Endodermal cell (in vitro differentiated cells): ENCODE results near the gene MPC1. TPM values are rescaled to one million over a fixed set of nuclear protein-coding genes. Genes with fewer than 3 reads are reported as not detected.

ENCODE experiments used
- DNase-seq: peaks from one replicate; pipeline ENCODE4 v3.0.0-alpha.2; 2017
- H3K27ac ChIP-seq: 2 replicates; pipeline ENCODE4 v1.5.1; 2013; ENCODE audit warnings: mild to moderate bottlenecking, low read depth, low read length, moderate library complexity
- H3K27me3 ChIP-seq: 2 replicates; pipeline ENCODE4 v1.6.1; 2013; ENCODE audit warnings: mild to moderate bottlenecking, low read length, moderate library complexity; ENCODE audit not compliant: insufficient read depth, control insufficient read depth, poor library complexity, severe bottlenecking
- H3K36me3 ChIP-seq: 2 replicates; pipeline ENCODE4 v1.7.0; 2013; ENCODE audit warnings: mild to moderate bottlenecking, low read length, moderate library complexity; ENCODE audit not compliant: control insufficient read depth, insufficient read depth
- H3K4me1 ChIP-seq: one replicate; pipeline ENCODE4 v1.7.0; 2013; ENCODE audit warnings: low read length; ENCODE audit not compliant: control insufficient read depth, insufficient read depth
- H3K4me3 ChIP-seq: 2 replicates; pipeline ENCODE4 v1.5.1; 2013; ENCODE audit warnings: mild to moderate bottlenecking, low read length, moderate library complexity
- H3K9ac ChIP-seq: 2 replicates; pipeline ENCODE4 v1.6.1; 2013; ENCODE audit warnings: mild to moderate bottlenecking, low read length, moderate library complexity; ENCODE audit not compliant: poor library complexity, severe bottlenecking; ENCODE audit errors: extremely low read depth
- H3K9me3 ChIP-seq: 2 replicates; pipeline ENCODE4 v1.6.1; 2013; ENCODE audit warnings: mild to moderate bottlenecking, low read length, moderate library complexity; ENCODE audit not compliant: control insufficient read depth
- H3K27ac Mint-ChIP-seq: 2 replicates; pipeline ENCODE4 v1.8.0; 2020; ENCODE audit warnings: mixed read lengths
- H3K27me3 Mint-ChIP-seq: 2 replicates; pipeline ENCODE4 v1.8.0; 2021; ENCODE audit warnings: mild to moderate bottlenecking, mixed read lengths; ENCODE audit not compliant: insufficient read depth
- H3K36me3 Mint-ChIP-seq: 2 replicates; pipeline ENCODE4 v1.8.0; 2020; ENCODE audit warnings: low read depth, mixed read lengths
- H3K4me1 Mint-ChIP-seq: 2 replicates; pipeline ENCODE4 v1.8.0; 2020; ENCODE audit warnings: mixed read lengths
- H3K4me3 Mint-ChIP-seq: 2 replicates; pipeline ENCODE4 v1.8.0; 2020; ENCODE audit warnings: mild to moderate bottlenecking, moderate library complexity, mixed read lengths
- H3K9me3 Mint-ChIP-seq: 2 replicates; pipeline ENCODE4 v1.8.0; 2020; ENCODE audit warnings: mild to moderate bottlenecking, mixed read lengths
- WGBS, 2 experiments: methylation state at CpG; one replicate each; pipeline versions ENCODE4 v1.1.5 to v1.1.7; 2013; ENCODE audit warnings: missing lambda C conversion rate in 2 of 2, mixed read lengths in 1 of 2; ENCODE audit not compliant: insufficient coverage in 1 of 2, insufficient read length in 1 of 2; 5-methylcytosine and 5-hydroxymethylcytosine counted together
- total RNA-seq, 2 donors: library from RNA; stranded (reverse); fragmentation: NEBNext Ultra II Directional in 1 of 2; extraction: Animal tissue kit (Norgen Biotek cat#: 25700) in 1 of 2; gene quantifications; 2 replicates in 1 of 2; 3 replicates in 1 of 2; pipeline ENCODE4 v1.2.1, GENCODE V29; 2021
- TF ChIP-seq, protein P1 (sequence below): fragments of 200-600 bp; sonication (generic); conservative IDR thresholded peaks from 2 replicates; pipeline ENCODE4 v1.5.0; 2021; ENCODE audit warnings: antibody characterized with exemption, mild to moderate bottlenecking

The MPC1 gene
- total RNA-seq, 2 donors from 2014 or later: 8.2 to 8.7 TPM

DNA sequence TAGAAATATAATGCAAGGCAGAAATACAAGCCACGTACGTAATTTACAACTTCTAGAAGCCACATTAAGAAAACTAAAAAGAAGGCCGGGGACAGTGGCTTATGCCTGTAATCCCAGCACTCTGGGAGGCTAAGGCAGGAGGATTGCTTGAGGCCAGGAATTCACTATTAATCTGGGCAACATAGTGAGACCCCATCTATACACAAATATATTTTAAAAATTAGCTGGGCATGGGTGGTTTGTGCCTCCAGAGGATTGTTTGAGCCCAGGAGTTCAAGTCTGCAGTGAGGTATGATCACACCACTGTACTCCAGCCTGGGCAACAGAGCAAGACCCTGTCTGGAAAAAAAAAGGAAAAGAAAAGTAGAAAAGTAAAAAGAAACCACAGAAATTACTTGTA lies 12.3 kb downstream of the MPC1 start:
- TF ChIP-seq, protein P1, sequence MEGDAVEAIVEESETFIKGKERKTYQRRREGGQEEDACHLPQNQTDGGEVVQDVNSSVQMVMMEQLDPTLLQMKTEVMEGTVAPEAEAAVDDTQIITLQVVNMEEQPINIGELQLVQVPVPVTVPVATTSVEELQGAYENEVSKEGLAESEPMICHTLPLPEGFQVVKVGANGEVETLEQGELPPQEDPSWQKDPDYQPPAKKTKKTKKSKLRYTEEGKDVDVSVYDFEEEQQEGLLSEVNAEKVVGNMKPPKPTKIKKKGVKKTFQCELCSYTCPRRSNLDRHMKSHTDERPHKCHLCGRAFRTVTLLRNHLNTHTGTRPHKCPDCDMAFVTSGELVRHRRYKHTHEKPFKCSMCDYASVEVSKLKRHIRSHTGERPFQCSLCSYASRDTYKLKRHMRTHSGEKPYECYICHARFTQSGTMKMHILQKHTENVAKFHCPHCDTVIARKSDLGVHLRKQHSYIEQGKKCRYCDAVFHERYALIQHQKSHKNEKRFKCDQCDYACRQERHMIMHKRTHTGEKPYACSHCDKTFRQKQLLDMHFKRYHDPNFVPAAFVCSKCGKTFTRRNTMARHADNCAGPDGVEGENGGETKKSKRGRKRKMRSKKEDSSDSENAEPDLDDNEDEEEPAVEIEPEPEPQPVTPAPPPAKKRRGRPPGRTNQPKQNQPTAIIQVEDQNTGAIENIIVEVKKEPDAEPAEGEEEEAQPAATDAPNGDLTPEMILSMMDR: no peak
- Histone ChIP-seq H3K4me1 (no peaks in the 10 kb centered on the region), H3K9me3 (no peaks in the 10 kb centered on the region), H3K9ac (no peak overlapping the region), H3K4me3 (no peak overlapping the region), H3K27me3 (no peaks in the 10 kb centered on the region), H3K27ac (no peak overlapping the region), H3K36me3 (no peaks in the 10 kb centered on the region)
- DNase-seq: no peak
- WGBS, 2 experiments: 96 to 100% methylated on average over 3 of the region's 3 CpGs
- H3K9me3 Mint-ChIP-seq: no peaks in the 10 kb centered on the region
- no peaks in the 10 kb centered on the region for H3K27me3 Mint-ChIP-seq
- H3K4me1 Mint-ChIP-seq: peaks cover 4% of the 10 kb centered on the region
- H3K36me3 Mint-ChIP-seq: no peaks in the 10 kb centered on the region
- no peak overlapping the region for H3K4me3 Mint-ChIP-seq
- no peak overlapping the region for H3K27ac Mint-ChIP-seq

DNA sequence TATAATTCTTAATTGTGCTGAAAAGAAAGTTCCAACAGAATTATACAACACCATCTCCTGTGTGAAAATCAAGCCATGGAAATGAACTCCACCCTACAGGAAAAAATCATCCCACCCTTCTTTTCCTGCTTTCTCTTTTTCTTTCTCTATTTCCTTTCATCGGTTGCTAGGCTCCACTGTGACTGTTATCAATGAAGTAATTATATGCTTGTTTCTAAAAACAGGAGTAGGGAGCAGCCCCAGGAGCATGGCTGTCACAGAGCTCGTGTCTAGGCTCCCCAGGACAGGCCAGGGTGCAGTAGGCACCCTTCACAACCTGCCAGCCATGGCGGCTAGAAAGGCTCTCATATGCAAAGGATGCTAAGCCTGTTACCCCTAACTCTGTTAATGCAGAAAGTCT lies 13.0 kb downstream of the MPC1 start:
- Mint-ChIP-seq H3K4me1 (peaks cover 4% of the 10 kb centered on the region), H3K27me3 (no peaks in the 10 kb centered on the region), H3K9me3 (no peaks in the 10 kb centered on the region), H3K36me3 (no peaks in the 10 kb centered on the region), H3K4me3 (no peak overlapping the region), H3K27ac (no peak overlapping the region)
- H3K27ac ChIP-seq: no peak overlapping the region
- no peaks in the 10 kb centered on the region for H3K27me3 ChIP-seq
- H3K9ac ChIP-seq: no peak overlapping the region
- no peak overlapping the region for H3K4me3 ChIP-seq
- 75 to 94% methylated on average over 2 to 3 of the region's 3 CpGs for WGBS, 2 experiments
- TF ChIP-seq, protein P1: no peak
- H3K9me3 ChIP-seq: no peaks in the 10 kb centered on the region
- H3K36me3 ChIP-seq: peaks cover 4% of the 10 kb centered on the region
- H3K4me1 ChIP-seq: no peaks in the 10 kb centered on the region
- no peak for DNase-seq

DNA sequence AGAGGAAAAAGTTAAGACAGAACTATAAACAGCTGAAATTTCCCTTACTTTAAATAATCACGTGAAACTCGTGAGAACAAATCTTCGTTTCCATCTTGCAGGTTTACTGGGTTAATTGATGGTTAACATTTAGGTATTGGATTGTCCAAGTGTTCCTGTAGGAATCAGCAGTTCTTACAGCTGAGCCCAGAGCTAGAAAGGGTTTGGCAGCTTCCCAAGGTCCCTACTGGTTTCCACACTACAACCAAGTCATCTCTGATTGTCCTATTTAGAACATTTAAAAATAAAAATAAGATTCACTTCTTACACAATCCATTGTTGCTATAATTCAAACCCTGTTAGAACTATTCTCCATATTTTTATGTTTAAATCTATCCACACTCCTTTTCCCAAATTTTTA lies 15.8 kb downstream of the MPC1 start:
- Histone ChIP-seq H3K9me3 (no peaks in the 10 kb centered on the region), H3K27me3 (no peaks in the 10 kb centered on the region), H3K4me3 (no peak overlapping the region), H3K36me3 (peaks cover 4% of the 10 kb centered on the region), H3K4me1 (no peaks in the 10 kb centered on the region), H3K27ac (no peak overlapping the region), H3K9ac (no peak overlapping the region)
- DNase-seq: no peak
- H3K4me3 Mint-ChIP-seq: no peak overlapping the region
- H3K9me3 Mint-ChIP-seq: no peaks in the 10 kb centered on the region
- H3K27me3 Mint-ChIP-seq: no peaks in the 10 kb centered on the region
- no peak overlapping the region for H3K27ac Mint-ChIP-seq
- H3K4me1 Mint-ChIP-seq: peaks cover 7% of the 10 kb centered on the region
- no peaks in the 10 kb centered on the region for H3K36me3 Mint-ChIP-seq
- TF ChIP-seq, protein P1: no peak
- WGBS, 2 experiments: 81% methylated on average over 3 of the region's 3 CpGs; no CpG with 5 or more reads in 1 of the 2 experiments
